ENCODE results near the gene C8A.
A peak's percentile ranks its signal among the peaks of the same experiment; 100 is the strongest.

Gene C8A

GRCh38 chr1:56948403-56949023 lies 93.9 kb downstream of the C8A start:
- intact Hi-C loops (cut with DNase I), result no loop called here
- no peak for DNase-seq

GRCh38 chr1:56952501-56952900 lies 97.9 kb downstream of the C8A start:
- no peak for DNase-seq
- intact Hi-C loops (cut with DNase I), result no loop called here

GRCh38 chr1:56953386-56953785 lies 98.8 kb downstream of the C8A start:
- no peak for DNase-seq
- intact Hi-C loops (cut with DNase I), result no loop called here

GRCh38 chr1:56954664-56955063 lies 100.1 kb downstream of the C8A start:
- no peak for DNase-seq
- intact Hi-C loops (cut with DNase I), result no loop called here

- DNase-seq, result no peak
- intact Hi-C loops (cut with DNase I), result no loop called here
Measured at GRCh38 chr1:56957931-56958330, 103.3 kb downstream of the C8A start.

GRCh38 chr1:56958526-56958925 lies 103.9 kb downstream of the C8A start:
- peak in 14 of 42 donors; percentile 1 to 51 (median 11) for DNase-seq
- intact Hi-C loops (cut with DNase I), result no loop called here

GRCh38 chr1:56961426-56961825 lies 106.8 kb downstream of the C8A start:
- intact Hi-C loops (cut with DNase I), result no loop called here
- no peak for DNase-seq

- DNase-seq, result no peak
- intact Hi-C loops (cut with DNase I), result no loop called here
Measured at GRCh38 chr1:56963667-56964066, 109.1 kb downstream of the C8A start.

GRCh38 chr1:56964349-56965017 lies 109.9 kb downstream of the C8A start:
- intact Hi-C loops (cut with DNase I), result no loop called here
- no peak for DNase-seq

GRCh38 chr1:56965191-56965590 lies 110.6 kb downstream of the C8A start:
- DNase-seq, result no peak
- intact Hi-C loops (cut with DNase I), result no loop called here

- DNase-seq, result no peak
- intact Hi-C loops (cut with DNase I), result no loop called here
Measured at GRCh38 chr1:56965916-56966697, 111.5 kb downstream of the C8A start, which contains the start of gene C8B. C8B (minus strand) TSS chr1:56966015; CDS start chr1:56965948, 67 bp downstream.

- DNase-seq, result no peak
- intact Hi-C loops (cut with DNase I), result no loop called here
Measured at GRCh38 chr1:56966698-56966999, 112.1 kb downstream of the C8A start.

- no peak for DNase-seq
- intact Hi-C loops (cut with DNase I), result no loop called here
Measured at GRCh38 chr1:56967355-56967754, 112.8 kb downstream of the C8A start.

All from head of caudate nucleus (tissue), 42 donors.